NCI-H748 (cell line): ENCODE results near the gene NINJ2.

Experiments used
- DNase-seq: peaks from one replicate; lab custom pipeline; 2025; ENCODE audit not compliant: unreplicated experiment; lab: John Stamatoyannopoulos, UW

The NINJ2 gene

DNA sequence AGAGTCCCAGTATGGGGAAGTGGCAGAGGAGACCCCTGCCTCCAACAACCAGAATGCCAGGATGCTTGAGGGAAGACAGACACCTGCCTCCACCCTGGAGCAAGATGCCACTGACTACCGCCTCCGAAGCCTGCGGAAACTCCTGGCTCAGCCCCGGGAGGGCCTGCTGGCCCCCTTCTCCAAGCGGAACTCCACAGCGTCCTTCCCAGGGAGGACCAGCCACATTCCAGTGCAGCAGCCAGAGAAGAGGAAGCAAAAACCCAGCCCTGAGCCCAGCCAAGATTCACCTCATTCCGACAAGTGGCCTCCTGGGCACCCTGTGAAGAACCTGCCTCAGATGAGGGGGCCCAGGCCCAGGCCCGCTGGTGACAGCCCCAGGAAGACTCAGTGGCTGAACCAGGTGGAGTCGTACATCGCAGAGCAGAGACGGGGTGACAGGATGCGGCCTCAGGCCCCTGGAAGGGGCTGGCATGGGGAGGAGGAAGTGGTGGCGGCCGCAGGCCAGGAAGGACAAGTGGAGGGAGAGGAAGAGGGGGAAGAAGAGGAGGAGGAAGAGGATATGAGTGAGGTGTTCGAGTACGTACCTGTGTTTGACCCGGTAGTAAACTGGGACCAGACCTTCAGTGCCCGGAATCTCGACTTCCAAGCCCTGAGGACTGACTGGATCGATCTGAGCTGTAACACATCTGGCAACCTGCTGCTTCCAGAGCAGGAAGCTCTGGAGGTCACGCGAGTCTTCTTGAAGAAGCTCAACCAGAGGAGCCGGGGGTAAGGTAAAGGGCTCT, 109.8 kb downstream of the NINJ2 start:
- no peak for DNase-seq

GRCh38 chr12:552466-552865, 110.8 kb downstream of the NINJ2 start:
- no peak for DNase-seq

- no peak for DNase-seq
These were observed 112.6 kb downstream of the NINJ2 start for GRCh38 chr12:550473-551260.

GRCh38 chr12:549476-550082, 113.7 kb downstream of the NINJ2 start:
- DNase-seq, result no peak

GRCh38 chr12:547883-548470, 115.3 kb downstream of the NINJ2 start:
- DNase-seq, result no peak

GRCh38 chr12:546920-547845, 116.1 kb downstream of the NINJ2 start:
- peak; percentile 58 for DNase-seq

DNA sequence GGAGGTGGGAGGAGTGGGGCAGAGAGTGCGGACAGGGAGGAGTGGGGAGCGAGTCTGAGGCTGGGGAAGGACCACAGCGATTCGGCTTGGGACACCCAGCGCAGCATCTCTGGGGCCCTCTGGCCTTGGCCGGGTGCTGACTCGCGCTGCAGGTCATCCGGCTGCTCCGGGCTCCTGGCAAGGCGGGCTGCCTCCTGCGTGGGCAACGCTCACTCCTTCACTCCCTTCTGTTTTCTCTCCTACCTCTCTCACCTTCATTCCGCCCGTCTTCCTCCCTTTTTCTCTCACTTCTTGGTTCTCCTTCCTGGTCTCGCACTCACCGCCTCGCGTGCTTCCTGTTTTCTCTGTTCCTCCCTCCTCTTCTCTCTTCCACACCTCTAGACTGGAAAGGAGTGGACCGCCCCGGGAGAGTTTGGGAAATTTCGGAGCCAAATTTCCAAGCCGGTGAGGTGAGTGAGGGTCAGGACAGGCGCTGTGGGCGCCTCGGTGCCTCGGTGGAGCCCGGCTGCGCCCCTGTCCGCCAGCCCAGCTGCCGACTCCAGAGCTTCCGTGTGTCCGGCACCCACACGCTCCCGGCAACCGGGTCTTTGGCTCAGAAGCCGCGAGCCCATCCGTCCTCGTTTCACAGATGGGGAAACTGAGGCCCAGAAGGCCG, 116.9 kb downstream of the NINJ2 start:
- no peak for DNase-seq

- no peak for DNase-seq
These were observed 117.4 kb downstream of the NINJ2 start for GRCh38 chr12:545835-546234.

GRCh38 chr12:544941-545635, 118.2 kb downstream of the NINJ2 start:
- no peak for DNase-seq

DNA sequence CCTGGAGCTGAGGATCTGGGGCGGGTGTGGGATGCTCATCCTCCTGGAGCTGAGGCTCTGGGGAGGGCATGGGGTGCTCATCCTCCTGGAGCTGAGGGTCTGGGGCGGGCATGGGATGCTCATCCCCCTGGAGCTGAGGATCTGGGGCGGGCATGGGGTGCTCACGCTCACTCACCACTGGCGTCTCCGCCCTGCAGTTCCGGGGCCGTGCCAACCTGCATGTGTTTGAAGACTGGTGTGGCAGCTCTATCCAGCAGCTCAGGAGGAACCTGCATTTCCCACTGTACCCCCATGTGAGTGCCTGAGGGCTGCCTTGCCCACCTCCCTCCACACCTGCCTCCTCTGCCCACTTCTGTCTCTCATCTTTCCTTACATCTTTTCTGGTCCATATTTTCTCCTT, 119.1 kb downstream of the NINJ2 start:
- no peak for DNase-seq

- DNase-seq, result no peak
These were observed 120.2 kb downstream of the NINJ2 start for GRCh38 chr12:543114-543451.

DNA sequence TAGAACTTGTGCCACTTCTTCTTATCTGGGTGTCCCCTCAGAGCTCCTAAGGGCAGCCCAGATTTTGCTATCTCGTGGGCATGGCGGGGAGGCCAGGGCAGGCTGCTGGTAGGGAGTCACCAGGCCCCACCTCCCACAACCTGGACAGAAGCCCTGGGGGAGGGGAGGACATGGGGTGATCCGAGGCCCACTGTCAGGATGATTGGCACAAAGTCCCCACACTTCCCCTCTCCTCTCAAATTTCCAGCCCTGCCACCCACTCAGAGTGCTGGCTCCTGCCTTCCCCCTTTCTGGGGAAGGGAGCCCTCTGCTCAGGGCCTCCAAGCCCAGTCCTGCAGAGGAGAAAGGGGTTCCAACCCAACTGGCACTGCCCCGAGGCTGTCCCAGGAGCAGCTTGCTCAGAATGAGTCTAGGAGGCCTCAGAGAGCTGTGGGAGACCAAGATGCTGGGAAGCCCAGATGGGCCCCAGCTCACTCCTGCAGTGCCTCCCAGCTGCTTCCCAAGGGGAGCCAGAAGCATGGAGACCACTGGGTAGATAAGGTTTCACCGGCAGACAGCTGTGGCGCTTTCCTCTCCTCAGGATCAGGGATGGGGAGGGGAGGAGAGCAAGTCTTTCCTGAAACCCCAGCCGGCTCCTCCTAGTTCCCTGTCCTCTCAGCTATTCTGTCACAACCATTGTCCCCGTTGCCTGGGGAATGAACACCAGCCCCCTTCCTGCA, 120.7 kb downstream of the NINJ2 start:
- DNase-seq, result no peak

DNA sequence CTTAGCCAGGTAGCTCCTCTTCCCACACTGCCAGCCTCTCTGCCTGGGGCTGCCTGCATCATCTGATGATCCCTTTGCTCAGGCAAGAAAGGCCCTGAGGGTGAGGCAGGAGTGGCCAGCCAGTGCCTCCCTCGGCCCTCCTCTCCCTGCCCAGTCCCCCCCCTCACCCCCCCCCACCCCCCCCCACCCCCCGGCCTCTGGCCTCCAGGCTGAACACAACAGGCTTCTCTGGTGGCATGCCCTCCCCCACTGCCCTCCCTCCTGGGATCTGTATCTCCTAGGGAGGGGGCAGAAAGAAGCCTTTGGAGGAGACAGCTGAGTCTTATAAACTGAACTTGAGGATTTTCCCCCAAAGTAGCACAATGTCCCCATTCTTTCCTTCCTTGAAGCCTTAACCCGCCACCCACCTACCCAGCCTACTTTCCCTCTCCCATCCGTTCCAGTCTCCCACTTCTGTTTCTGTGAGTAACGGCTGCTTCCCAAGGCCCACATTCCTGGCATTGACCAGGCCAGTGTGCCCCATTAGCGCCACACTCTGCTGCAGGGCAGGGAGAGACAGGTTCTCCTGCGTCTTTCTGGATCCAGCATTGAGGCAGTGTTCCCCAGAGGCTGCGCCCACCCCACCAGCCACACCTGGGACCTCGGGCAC, 121.4 kb downstream of the NINJ2 start:
- no peak for DNase-seq

GRCh38 chr12:539540-540310, 123.5 kb downstream of the NINJ2 start:
- DNase-seq, result no peak

DNA sequence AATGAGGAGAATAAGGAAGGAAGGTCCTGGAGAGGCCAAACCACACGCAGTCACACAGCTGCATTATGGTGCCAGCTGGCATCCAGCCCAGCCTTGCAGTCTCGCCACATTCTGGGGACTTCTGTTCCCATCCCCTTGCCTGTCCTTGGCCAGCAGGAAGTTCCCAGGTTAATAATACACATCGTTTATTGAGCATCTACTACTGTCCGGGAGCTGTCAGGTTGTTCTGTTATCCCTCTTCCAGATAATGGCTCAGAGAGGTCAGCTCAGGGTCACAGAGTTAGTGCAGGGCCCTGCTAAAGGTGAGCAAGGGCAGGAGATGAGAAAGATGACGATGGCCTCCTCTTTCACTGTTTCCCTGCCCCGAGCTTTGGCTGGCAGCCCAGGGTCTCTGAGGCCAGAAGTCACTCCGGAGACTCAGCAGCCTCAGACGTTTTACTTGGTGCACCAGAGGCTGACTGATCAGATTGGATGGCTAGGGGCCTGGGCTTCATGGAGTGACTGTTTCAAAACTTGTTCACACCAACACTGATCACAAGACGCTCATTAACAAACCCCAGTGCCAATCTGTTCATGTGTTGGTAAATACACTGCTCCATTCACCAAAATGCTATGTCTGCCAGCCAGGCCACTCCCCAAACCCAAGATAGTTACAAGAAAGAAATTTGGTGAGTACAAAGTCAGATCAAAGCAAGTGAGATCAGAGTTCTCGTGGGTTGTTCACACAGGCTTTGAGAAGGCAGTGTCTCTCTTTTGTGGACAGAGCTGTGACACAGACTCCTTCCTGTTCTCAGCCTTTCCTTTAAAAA, 124.3 kb downstream of the NINJ2 start:
- DNase-seq, result peak; percentile 15

DNA sequence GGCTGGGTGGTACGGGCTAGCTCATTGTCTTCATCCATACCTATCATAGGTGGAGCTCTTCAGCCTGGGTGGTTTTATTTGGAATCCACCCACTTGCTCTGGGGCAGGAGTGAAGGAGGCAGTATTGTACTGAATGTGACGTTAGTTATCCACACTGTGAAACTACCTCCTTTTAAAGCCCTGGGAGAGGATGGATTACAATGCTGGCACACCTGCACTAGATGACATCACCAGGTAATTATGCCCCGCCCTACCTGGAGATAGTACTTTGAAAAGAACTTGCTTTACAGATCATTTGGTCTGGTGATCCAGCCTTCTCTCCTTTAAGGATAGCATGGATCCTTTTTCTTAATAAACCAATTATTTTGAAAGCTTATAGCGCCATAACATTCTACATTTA, 125.5 kb downstream of the NINJ2 start:
- DNase-seq, result peak; percentile 88

DNA sequence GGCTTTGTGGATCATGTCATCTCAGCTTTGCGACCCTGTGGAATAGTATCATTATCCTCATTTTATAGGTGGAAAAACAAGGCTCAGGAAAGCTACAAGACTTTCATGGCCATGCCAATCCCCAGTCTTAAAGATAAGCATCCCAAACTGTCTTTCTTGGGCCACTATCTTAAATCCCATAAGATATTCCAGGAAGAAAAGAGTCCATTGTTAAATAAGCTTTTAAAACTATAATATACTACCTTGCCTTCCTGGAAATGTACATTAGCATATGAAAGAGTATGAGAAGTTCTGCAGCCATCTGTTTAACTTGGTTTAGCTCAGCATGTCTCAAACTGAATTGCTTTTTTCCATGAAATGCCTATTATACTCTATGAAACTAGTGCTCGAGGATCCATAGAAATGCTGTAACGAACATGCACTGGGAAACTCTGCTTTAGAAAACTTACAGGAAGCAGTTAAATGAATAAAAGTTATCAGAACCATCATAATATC, 126.4 kb downstream of the NINJ2 start:
- DNase-seq, result no peak
